ENCODE results near the gene PRKAG3. TPM values are rescaled to one million over a fixed set of nuclear protein-coding genes. Genes with fewer than 3 reads are reported as not detected.

Gene PRKAG3
- total RNA-seq, result not detected
- long read RNA-seq, donor 1, result 0 reads
- long read RNA-seq, donor 2, result 0 reads

GRCh38 chr2:218831378-218831990, at the start of gene PRKAG3:
TSS of gene PRKAG3 (minus strand) at chr2:218831803.
- Histone ChIP-seq H3K4me3 (no peak within 1 kb of the TSS), H3K36me3 (ENCODE audit: low read depth) (no peaks in the 10 kb centered on the region), H3K4me1 (ENCODE audit: low read depth) (no peaks in the 10 kb centered on the region), H3K9me3 (no peaks in the 10 kb centered on the region)
- intact Hi-C loops (cut with DNase I, micrococcal nuclease), result no loop called here
- DNase-seq (no peak), ATAC-seq (no peak)
- TF ChIP-seq CTCF (IDR thresholded peaks at IDR 0.05), result no peak

- TF ChIP-seq CTCF (IDR thresholded peaks at IDR 0.05), result no peak
Measured at GRCh38 chr2:218880859-218881594, 49.4 kb upstream of the PRKAG3 start.

GRCh38 chr2:218880102-218880858, 48.7 kb upstream of the PRKAG3 start, which contains the start of gene WNT10A:
TSS of gene WNT10A (plus strand) at chr2:218880852. CDS start at chr2:218880996, 144 bp downstream.
- no peak for TF ChIP-seq CTCF (IDR thresholded peaks at IDR 0.05)
- intact Hi-C loops (cut with DNase I, micrococcal nuclease), result no loop called here
- Histone ChIP-seq H3K9me3 (no peaks in the 10 kb centered on the region), H3K36me3 (ENCODE audit: low read depth) (no peaks in the 10 kb centered on the region), H3K4me3 (no peak within 1 kb of the TSS), H3K4me1 (ENCODE audit: low read depth) (peaks cover 14% of the 10 kb centered on the region)
- ATAC-seq, result peak; percentile 71
- peak; percentile 62 to 91 (median 74) for DNase-seq

More at GRCh38 chr2:218880859-218881594, 49.4 kb upstream of the PRKAG3 start:
- H3K4me1 ChIP-seq (ENCODE audit: low read depth), result peaks cover 14% of the 10 kb centered on the region
- intact Hi-C loops (cut with DNase I, micrococcal nuclease), result no loop called here
- no peak overlapping the region for H3K4me3 ChIP-seq
- no peaks in the 10 kb centered on the region for H3K36me3 ChIP-seq (ENCODE audit: low read depth)
- DNase-seq, result peak in 1 of 3 donors; percentile 21
- no peaks in the 10 kb centered on the region for H3K9me3 ChIP-seq
- no peak for ATAC-seq

- intact Hi-C loops (cut with DNase I, micrococcal nuclease), result no loop called here
- no peaks in the 10 kb centered on the region for H3K9me3 ChIP-seq
- peaks cover 14% of the 10 kb centered on the region for H3K4me1 ChIP-seq (ENCODE audit: low read depth)
- ATAC-seq, result no peak
- no peaks in the 10 kb centered on the region for H3K36me3 ChIP-seq (ENCODE audit: low read depth)
- no peak for TF ChIP-seq CTCF (IDR thresholded peaks at IDR 0.05)
- DNase-seq, result no peak
- no peak overlapping the region for H3K4me3 ChIP-seq
Measured at GRCh38 chr2:218879776-218880101, 48.1 kb upstream of the PRKAG3 start.

GRCh38 chr2:218878926-218879761, 47.5 kb upstream of the PRKAG3 start:
- ATAC-seq (no peak), DNase-seq (peak in 1 of 3 donors; percentile 24)
- intact Hi-C loops (cut with DNase I, micrococcal nuclease), result no loop called here
- H3K36me3 ChIP-seq (ENCODE audit: low read depth), result no peaks in the 10 kb centered on the region
- no peak overlapping the region for H3K4me3 ChIP-seq
- no peaks in the 10 kb centered on the region for H3K9me3 ChIP-seq
- peaks cover 14% of the 10 kb centered on the region for H3K4me1 ChIP-seq (ENCODE audit: low read depth)
- no peak for TF ChIP-seq CTCF (IDR thresholded peaks at IDR 0.05)
